Naive thymus-derived CD4-positive, alpha-beta T cell (primary cell): ENCODE data around the gene IFI30. TPM values are rescaled to one million over a fixed set of nuclear protein-coding genes. Genes with fewer than 3 reads are reported as not detected.
A peak's percentile ranks its signal among the peaks of the same experiment; 100 is the strongest.

Experiments used
- ATAC-seq: fragments of 150-1000 bp; cut with Tn5 transposase; 2 replicates; pipeline ENCODE4 v1.10.0; 2021; ENCODE audit warnings: mild to moderate bottlenecking, moderate library complexity
- CTCF ChIA-PET: fragments of 350-600 bp; sonication (Branson Sonifier 250); formaldehyde crosslinking; loops from one replicate; lab custom pipeline; 2021; ENCODE audit warnings: antibody characterized with exemption; lab: Charles Lee
- POLR2A ChIA-PET: fragments of 350-600 bp; sonication (Branson Sonifier 250); formaldehyde crosslinking; loops from one replicate; lab custom pipeline; 2021; ENCODE audit warnings: antibody characterized with exemption, inconsistent platforms; lab: Charles Lee
- DNase-seq, 9 donors: peaks; one replicate each; pipeline versions ENCODE4 v3.0.0 to v3.0.0-alpha.2; 2020 to 2022; ENCODE audit warnings: mixed read lengths in 1 of 9
- H3K27ac ChIP-seq: one replicate; pipeline ENCODE4 v1.7.0; 2013; ENCODE audit warnings: mild to moderate bottlenecking, low read depth, low read length, moderate library complexity
- H3K27me3 ChIP-seq, 2 donors: one replicate each; pipeline ENCODE4 v1.7.0; 2013; ENCODE audit warnings: low read length in 2 of 2, mild to moderate bottlenecking in 2 of 2, moderate library complexity in 2 of 2; ENCODE audit not compliant: control insufficient read depth in 2 of 2, insufficient read depth in 2 of 2
- H3K36me3 ChIP-seq, 3 experiments: 1 replicate in 2 of 3; 2 replicates in 1 of 3; pipeline ENCODE4 v1.7.0; 2013; ENCODE audit warnings: low read length in 3 of 3, mild to moderate bottlenecking in 3 of 3, moderate library complexity in 1 of 3; ENCODE audit not compliant: insufficient read depth in 3 of 3, control insufficient read depth in 2 of 3
- H3K4me1 ChIP-seq, 2 donors: one replicate each; pipeline ENCODE4 v1.7.0; 2013; ENCODE audit warnings: low read length in 2 of 2, mild to moderate bottlenecking in 2 of 2, moderate library complexity in 1 of 2; ENCODE audit not compliant: control insufficient read depth in 2 of 2, insufficient read depth in 2 of 2
- H3K4me3 ChIP-seq: 2 replicates; pipeline ENCODE4 v1.7.0; 2013; ENCODE audit warnings: mild to moderate bottlenecking, low read length
- H3K9me3 ChIP-seq, 3 experiments: 1 replicate in 2 of 3; 2 replicates in 1 of 3; pipeline ENCODE4 v1.7.0; 2013; ENCODE audit warnings: low read length in 3 of 3; ENCODE audit not compliant: control insufficient read depth in 2 of 3
- H3K27ac Mint-ChIP-seq, 9 donors: one replicate each; pipeline ENCODE4 v1.8.0; 2020 to 2022; ENCODE audit warnings: mixed read lengths in 9 of 9, mild to moderate bottlenecking in 8 of 9, moderate library complexity in 5 of 9, inconsistent platforms in 2 of 9
- H3K27me3 Mint-ChIP-seq, 5 donors: one replicate each; pipeline ENCODE4 v1.8.0; 2021 to 2022; ENCODE audit warnings: mixed read lengths in 5 of 5, mild to moderate bottlenecking in 1 of 5
- H3K36me3 Mint-ChIP-seq, 5 donors: one replicate each; pipeline ENCODE4 v1.8.0; 2020 to 2022; ENCODE audit warnings: mixed read lengths in 5 of 5, mild to moderate bottlenecking in 3 of 5, inconsistent platforms in 1 of 5
- H3K4me1 Mint-ChIP-seq, 7 donors: one replicate each; pipeline ENCODE4 v1.8.0; 2020 to 2022; ENCODE audit warnings: mixed read lengths in 7 of 7, mild to moderate bottlenecking in 3 of 7, inconsistent platforms in 1 of 7
- H3K4me3 Mint-ChIP-seq, 10 donors: one replicate each; pipeline ENCODE4 v1.8.0; 2020 to 2022; ENCODE audit warnings: mild to moderate bottlenecking in 10 of 10, mixed read lengths in 10 of 10, moderate library complexity in 6 of 10, inconsistent platforms in 2 of 10
- H3K9me3 Mint-ChIP-seq, 11 donors: one replicate each; pipeline ENCODE4 v1.8.0; 2020 to 2022; ENCODE audit warnings: mixed read lengths in 11 of 11, mild to moderate bottlenecking in 4 of 11, inconsistent platforms in 1 of 11, moderate library complexity in 1 of 11
- intact Hi-C, 2 donors: fragments of 100-400 bp; cut with micrococcal nuclease; formaldehyde crosslinking; loops; one replicate each; pipeline ENCODE4 v1.15.1; 2023
- polyA plus RNA-seq, 2 donors: library from polyadenylated mRNA; unstranded; fragments of 300-500 nt; fragmentation: Illumina TruSeq; gene quantifications; one replicate each; pipeline ENCODE4 v1.2.3, GENCODE V29; 2021
- total RNA-seq, 6 experiments: library from RNA in 5 of 6; stranded (reverse) in 5 of 6; gene quantifications; 1 replicate in 5 of 6; 2 replicates in 1 of 6; pipeline ENCODE4 v1.2.3 and lab custom pipeline; 2021 to 2026

IFI30 gene
- total and polyA plus RNA-seq, 7 experiments from 2014 or later = 6.7 to 514 (median 59.3) TPM

DNA sequence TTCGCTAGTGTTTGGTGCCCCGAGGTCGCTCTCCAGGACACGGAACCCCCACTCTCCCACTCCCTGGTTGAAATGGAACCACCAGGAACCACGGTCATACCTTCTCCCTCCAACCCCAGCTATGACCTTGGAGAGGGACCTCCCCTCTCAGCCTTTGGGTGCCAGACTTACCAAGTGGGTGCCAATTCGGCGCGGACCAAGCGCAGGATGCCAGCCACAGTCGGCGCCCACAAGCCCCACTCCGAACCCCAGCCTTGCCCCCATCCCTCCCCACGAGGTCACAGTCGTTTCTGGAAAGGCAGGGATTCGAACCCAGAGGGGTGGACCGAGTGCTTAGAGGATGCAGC, 51.7 kb downstream of the IFI30 start:
- ChIA-PET POLR2A (no interaction called here), CTCF (interaction anchor here (1.1 kb wide), 1 partner anchor 187 kb away, joined by 3 read pairs; no protein-coding TSS in a partner anchor)
- H3K27me3 ChIP-seq = peaks cover 12 to 28% of the 10 kb centered on the region in 2 donors
- ATAC-seq (no peak), DNase-seq (no peak)
- Mint-ChIP-seq H3K4me3 (peak overlapping the region in 9 of 10 donors; percentile 5 to 89 (median 85)), H3K27me3 (peaks cover 45 to 64% (median 60%) of the 10 kb centered on the region in 5 donors), H3K27ac (no peak overlapping the region), H3K4me1 (peaks cover 11 to 25% (median 20%) of the 10 kb centered on the region in 7 donors), H3K36me3 (peaks cover 0 to 4% (median 0%) of the 10 kb centered on the region in 5 donors), H3K9me3 (peaks cover 0 to 2% (median 0%) of the 10 kb centered on the region in 11 donors)
- no peaks in the 10 kb centered on the region for H3K36me3 ChIP-seq
- H3K27ac ChIP-seq = no peak overlapping the region
- H3K9me3 ChIP-seq = no peaks in the 10 kb centered on the region
- H3K4me3 ChIP-seq = peak overlapping the region; percentile 46
- peaks cover 6 to 16% of the 10 kb centered on the region in 2 donors for H3K4me1 ChIP-seq
- intact Hi-C loops = no loop called here

GRCh38 chr19:18225702-18226468, 52.3 kb downstream of the IFI30 start, which contains the start of gene PDE4C:
Gene PDE4C (minus strand): TSS chr19:18226438. CDS start chr19:18226415, 23 bp downstream.
- DNase-seq (peak in 1 of 9 donors; percentile 8), ATAC-seq (no peak)
- intact Hi-C loops = no loop called here
- CTCF ChIA-PET = interaction anchor here (1.1 kb wide), 1 partner anchor 187 kb away, joined by 3 read pairs; no protein-coding TSS in a partner anchor
- H3K27me3 Mint-ChIP-seq = peaks cover 47 to 66% (median 64%) of the 10 kb centered on the region in 5 donors
- H3K4me1 Mint-ChIP-seq = peaks cover 11 to 25% (median 20%) of the 10 kb centered on the region in 7 donors
- Histone ChIP-seq H3K27ac (no peak within 1 kb of the TSS), H3K9me3 (no peaks in the 10 kb centered on the region), H3K36me3 (no peaks in the 10 kb centered on the region), H3K4me3 (no peak within 1 kb of the TSS), H3K4me1 (peaks cover 6 to 16% of the 10 kb centered on the region in 2 donors), H3K27me3 (peaks cover 12 to 28% of the 10 kb centered on the region in 2 donors)
- H3K36me3 Mint-ChIP-seq = peaks cover 0 to 4% (median 0%) of the 10 kb centered on the region in 5 donors
- H3K27ac Mint-ChIP-seq = no peak within 1 kb of the TSS
- peak within 1 kb of the TSS; percentile 27 to 89 (median 84) for H3K4me3 Mint-ChIP-seq
- peaks cover 0 to 3% (median 0%) of the 10 kb centered on the region in 11 donors for H3K9me3 Mint-ChIP-seq
- POLR2A ChIA-PET = no interaction called here

- intact Hi-C loops = no loop called here
- H3K27me3 Mint-ChIP-seq = peaks cover 48 to 69% (median 66%) of the 10 kb centered on the region in 5 donors
- no peaks in the 10 kb centered on the region for H3K36me3 ChIP-seq
- H3K9me3 ChIP-seq = no peaks in the 10 kb centered on the region
- ChIA-PET POLR2A (no interaction called here), CTCF (no interaction called here)
- H3K36me3 Mint-ChIP-seq = peaks cover 0 to 4% (median 0%) of the 10 kb centered on the region in 5 donors
- peaks cover 12 to 32% of the 10 kb centered on the region in 2 donors for H3K27me3 ChIP-seq
- no peak overlapping the region for H3K27ac Mint-ChIP-seq
- H3K4me1 ChIP-seq = peaks cover 6 to 16% of the 10 kb centered on the region in 2 donors
- ATAC-seq (no peak), DNase-seq (no peak)
- H3K27ac ChIP-seq = no peak overlapping the region
- peaks cover 0 to 3% (median 0%) of the 10 kb centered on the region in 11 donors for H3K9me3 Mint-ChIP-seq
- H3K4me3 ChIP-seq = no peak overlapping the region
- H3K4me1 Mint-ChIP-seq = peaks cover 8 to 25% (median 18%) of the 10 kb centered on the region in 7 donors
- H3K4me3 Mint-ChIP-seq = peak overlapping the region in 5 of 10 donors; percentile 0 to 71 (median 33)
Observed at GRCh38 chr19:18226956-18227780, 53.6 kb downstream of the IFI30 start.

Other genes starting within 250 kb of the IFI30 start
- 10 to 100 TPM; 28.7 to 60.5 (median 32.6) TPM for gene CCDC124, start 240.8 kb upstream of the IFI30 start, total RNA-seq
- 10 to 100 TPM; 31.1 to 63.8 TPM for gene CCDC124, start 240.8 kb upstream of the IFI30 start, polyA plus RNA-seq
- under 1 TPM in 1 of 5 experiments, not detected in 4; 0.05 TPM for gene KCNN1, start 206.7 kb upstream of the IFI30 start, total RNA-seq
- not detected for gene KCNN1, start 206.7 kb upstream of the IFI30 start, polyA plus RNA-seq
- gene ARRDC2, start 165.6 kb upstream of the IFI30 start, total RNA-seq = 100 to 1,000 TPM in 4 of 5 experiments, 10 to 100 TPM in 1; 77.2 to 237 (median 152) TPM
- 10 to 100 TPM; 31.8 to 60.1 TPM for gene ARRDC2, start 165.6 kb upstream of the IFI30 start, polyA plus RNA-seq
- 100 to 1,000 TPM in 1 of 5 experiments, 10 to 100 TPM in 4; 17.7 to 110 (median 25.0) TPM for gene IL12RB1, start 86.9 kb upstream of the IFI30 start, total RNA-seq
- gene IL12RB1, start 86.9 kb upstream of the IFI30 start, polyA plus RNA-seq = 10 to 100 TPM; 17.6 to 24.1 TPM
- 10 to 100 TPM; 36.0 to 58.7 (median 50.6) TPM for gene MAST3, start 76.0 kb upstream of the IFI30 start, total RNA-seq
- gene MAST3, start 76.0 kb upstream of the IFI30 start, polyA plus RNA-seq = 10 to 100 TPM; 10.2 to 20.3 TPM
- gene PIK3R2, start 20.6 kb upstream of the IFI30 start, total RNA-seq = 10 to 100 TPM; 12.3 to 24.6 (median 16.4) TPM
- 1 to 10 TPM; 2.2 to 5.1 TPM for gene PIK3R2, start 20.6 kb upstream of the IFI30 start, polyA plus RNA-seq
- 1 to 10 TPM; 4.8 to 9.4 (median 6.7) TPM for gene MPV17L2, start 19.4 kb downstream of the IFI30 start, total RNA-seq
- gene MPV17L2, start 19.4 kb downstream of the IFI30 start, polyA plus RNA-seq = 10 to 100 TPM in 1 of 2 donors, 1 to 10 TPM in 1; 7.0 to 15.5 TPM
- 10 to 100 TPM in 2 of 5 experiments, 1 to 10 TPM in 3; 5.7 to 16.7 (median 8.8) TPM for gene RAB3A, start 30.2 kb downstream of the IFI30 start, total RNA-seq
- gene RAB3A, start 30.2 kb downstream of the IFI30 start, polyA plus RNA-seq = 1 to 10 TPM; 1.9 to 3.3 TPM
- gene PDE4C, start 52.6 kb downstream of the IFI30 start, total RNA-seq = not detected
- gene PDE4C, start 52.6 kb downstream of the IFI30 start, polyA plus RNA-seq = not detected
- 10 to 100 TPM in 2 of 5 experiments, 1 to 10 TPM in 3; 4.7 to 28.3 (median 9.1) TPM for gene IQCN, start 100.6 kb downstream of the IFI30 start, total RNA-seq
- gene IQCN, start 100.6 kb downstream of the IFI30 start, polyA plus RNA-seq = under 1 TPM; 0.19 to 0.24 TPM
- gene JUND, start 107.8 kb downstream of the IFI30 start, total RNA-seq = 1,000 to 10,000 TPM in 2 of 5 experiments, 100 to 1,000 TPM in 3; 196 to 1,360 (median 279) TPM
- gene JUND, start 107.8 kb downstream of the IFI30 start, polyA plus RNA-seq = 10 to 100 TPM; 29.0 to 67.3 TPM
- gene LSM4, start 149.3 kb downstream of the IFI30 start, total RNA-seq = 100 to 1,000 TPM in 1 of 5 experiments, 10 to 100 TPM in 4; 45.3 to 131 (median 56.2) TPM
- gene LSM4, start 149.3 kb downstream of the IFI30 start, polyA plus RNA-seq = 100 to 1,000 TPM; 123 to 163 TPM
- gene PGPEP1, start 166.8 kb downstream of the IFI30 start, total RNA-seq = 10 to 100 TPM; 26.6 to 57.1 (median 43.8) TPM
- 10 to 100 TPM in 1 of 2 donors, 1 to 10 TPM in 1; 9.4 to 11.1 TPM for gene PGPEP1, start 166.8 kb downstream of the IFI30 start, polyA plus RNA-seq
- gene GDF15, start 212.3 kb downstream of the IFI30 start, total RNA-seq = under 1 TPM in 4 of 5 experiments, not detected in 1; 0.32 to 0.73 (median 0.58) TPM
- gene GDF15, start 212.3 kb downstream of the IFI30 start, polyA plus RNA-seq = not detected
- gene LRRC25, start 223.8 kb downstream of the IFI30 start, total RNA-seq = 10 to 100 TPM in 1 of 5 experiments, 1 to 10 TPM in 2, under 1 TPM in 2; 0.15 to 68.6 (median 1.2) TPM
- gene LRRC25, start 223.8 kb downstream of the IFI30 start, polyA plus RNA-seq = under 1 TPM; 0.20 to 0.44 TPM
- 100 to 1,000 TPM in 1 of 5 experiments, 10 to 100 TPM in 4; 27.0 to 185 (median 40.7) TPM for gene SSBP4, start 245.6 kb downstream of the IFI30 start, total RNA-seq
- 10 to 100 TPM; 33.5 to 42.8 TPM for gene SSBP4, start 245.6 kb downstream of the IFI30 start, polyA plus RNA-seq